ELR (cell line): ENCODE data around the gene RARA.
"Not testable (repeated sequence)": the region's sequence is repeated elsewhere in the genome, so short reads cannot be mapped to it uniquely, and the experiment has no call there.

ENCODE experiments used
- DNase-seq: peaks from one replicate; pipeline ENCODE4 v3.0.0-alpha.2; 2015; ENCODE audit warnings: low read depth

Gene RARA

DNA sequence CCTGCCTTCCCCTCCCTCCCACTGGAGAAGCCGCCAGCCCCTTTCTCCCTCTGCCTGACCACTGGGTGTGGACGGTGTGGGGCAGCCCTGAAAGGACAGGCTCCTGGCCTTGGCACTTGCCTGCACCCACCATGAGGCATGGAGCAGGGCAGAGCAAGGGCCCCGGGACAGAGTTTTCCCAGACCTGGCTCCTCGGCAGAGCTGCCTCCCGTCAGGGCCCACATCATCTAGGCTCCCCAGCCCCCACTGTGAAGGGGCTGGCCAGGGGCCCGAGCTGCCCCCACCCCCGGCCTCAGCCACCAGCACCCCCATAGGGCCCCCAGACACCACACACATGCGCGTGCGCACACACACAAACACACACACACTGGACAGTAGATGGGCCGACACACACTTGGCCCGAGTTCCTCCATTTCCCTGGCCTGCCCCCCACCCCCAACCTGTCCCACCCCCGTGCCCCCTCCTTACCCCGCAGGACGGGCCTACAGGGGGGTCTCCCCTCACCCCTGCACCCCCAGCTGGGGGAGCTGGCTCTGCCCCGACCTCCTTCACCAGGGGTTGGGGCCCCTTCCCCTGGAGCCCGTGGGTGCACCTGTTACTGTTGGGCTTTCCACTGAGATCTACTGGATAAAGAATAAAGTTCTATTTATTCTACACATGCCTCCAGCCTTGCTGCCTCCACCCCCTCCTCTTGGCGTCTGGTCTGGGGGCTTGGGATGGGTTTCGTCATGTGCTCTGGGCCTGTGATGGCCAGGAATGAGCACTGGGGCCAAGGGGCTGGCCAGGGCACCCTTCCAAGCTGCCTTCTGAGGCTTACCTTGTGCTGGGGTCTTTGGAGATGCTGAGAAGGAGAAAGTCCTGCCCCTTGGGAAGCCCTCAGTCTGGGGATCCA is 48.3 kb downstream of the RARA start:
- DNase-seq: no peak

DNA sequence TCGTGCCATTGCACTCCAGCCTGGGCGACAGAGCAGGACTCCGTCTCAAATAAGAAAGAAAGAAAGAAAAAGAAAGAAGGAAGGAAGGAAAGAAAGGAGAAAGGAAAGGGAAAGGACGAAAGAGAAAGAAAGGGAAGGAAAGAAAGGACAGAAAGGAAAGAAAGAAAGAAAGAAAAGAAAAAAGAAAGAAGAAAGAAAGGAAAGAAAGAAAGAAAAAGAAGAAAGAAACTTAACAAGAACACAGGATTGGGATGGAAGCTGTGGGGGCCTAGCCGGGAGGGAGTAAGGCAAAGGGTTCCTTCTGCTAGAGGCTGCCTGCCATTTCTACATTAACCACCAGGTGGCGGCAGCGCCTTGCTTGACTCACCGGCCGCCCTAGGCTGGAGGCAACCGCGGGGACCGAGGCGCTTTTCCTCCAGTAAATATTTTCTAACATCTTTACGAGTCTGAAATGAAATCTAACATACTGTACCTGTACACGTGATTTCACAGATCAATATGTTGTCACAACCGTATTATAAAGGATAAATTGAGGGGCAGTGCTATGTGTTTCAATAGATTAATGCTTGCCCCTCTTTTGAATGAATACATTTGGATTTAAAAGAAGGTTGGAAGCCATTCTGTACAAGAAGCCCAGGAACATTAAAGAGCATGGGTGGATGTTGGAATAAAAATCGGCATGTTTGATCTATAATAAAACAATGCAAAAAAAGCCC is 49.5 kb downstream of the RARA start:
- DNase-seq: peak; percentile 88

- no peak for DNase-seq
Observed at GRCh38 chr17:40360091-40360490, 51.1 kb downstream of the RARA start.

DNA sequence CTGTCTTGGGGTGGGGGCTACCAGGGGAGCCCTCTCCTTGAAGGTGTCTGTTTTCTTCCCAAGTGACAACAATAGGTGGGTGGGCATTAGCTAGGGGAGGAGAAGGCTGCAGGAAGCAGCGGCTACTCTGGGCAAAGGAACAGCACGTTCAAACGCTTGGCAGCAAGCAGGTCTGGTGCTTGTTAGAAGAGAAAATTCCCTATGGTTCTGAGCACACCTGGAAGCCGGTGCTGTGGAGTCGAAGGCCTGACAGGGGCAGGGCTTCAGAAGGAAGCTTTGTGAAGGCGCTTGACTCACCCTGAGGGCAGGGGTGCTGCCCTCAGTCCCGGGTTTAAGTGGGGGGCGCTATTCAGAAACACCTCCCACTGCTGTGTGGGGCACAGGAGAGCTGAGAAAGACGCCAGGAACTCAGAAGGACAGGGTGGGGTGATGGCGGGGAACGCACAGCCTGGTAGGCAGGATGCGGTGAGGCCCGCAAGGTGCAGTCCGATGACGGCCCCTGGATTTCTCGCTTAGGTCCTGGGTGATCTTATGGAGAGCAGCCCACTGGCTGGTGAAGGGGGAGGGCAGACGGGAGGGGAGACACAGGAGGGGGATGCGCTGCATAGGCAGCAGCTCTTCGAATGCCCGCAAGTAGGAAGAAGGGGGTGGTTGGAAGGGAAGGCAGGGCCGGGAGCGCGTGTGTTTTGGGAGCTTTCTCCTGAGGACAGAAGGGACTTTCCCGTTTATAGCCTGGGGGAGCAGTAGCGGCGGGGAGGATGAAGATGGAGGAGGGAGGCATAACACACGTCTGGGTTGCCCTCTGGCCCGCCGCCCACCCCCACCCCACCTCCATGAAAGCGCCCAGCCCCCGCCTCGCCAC is 52.3 kb downstream of the RARA start:
- no peak for DNase-seq

GRCh38 chr17:40361925-40362695 is 53.1 kb downstream of the RARA start:
- DNase-seq: no peak

GRCh38 chr17:40362696-40363110 is 53.7 kb downstream of the RARA start:
- peak; percentile 79 for DNase-seq

DNA sequence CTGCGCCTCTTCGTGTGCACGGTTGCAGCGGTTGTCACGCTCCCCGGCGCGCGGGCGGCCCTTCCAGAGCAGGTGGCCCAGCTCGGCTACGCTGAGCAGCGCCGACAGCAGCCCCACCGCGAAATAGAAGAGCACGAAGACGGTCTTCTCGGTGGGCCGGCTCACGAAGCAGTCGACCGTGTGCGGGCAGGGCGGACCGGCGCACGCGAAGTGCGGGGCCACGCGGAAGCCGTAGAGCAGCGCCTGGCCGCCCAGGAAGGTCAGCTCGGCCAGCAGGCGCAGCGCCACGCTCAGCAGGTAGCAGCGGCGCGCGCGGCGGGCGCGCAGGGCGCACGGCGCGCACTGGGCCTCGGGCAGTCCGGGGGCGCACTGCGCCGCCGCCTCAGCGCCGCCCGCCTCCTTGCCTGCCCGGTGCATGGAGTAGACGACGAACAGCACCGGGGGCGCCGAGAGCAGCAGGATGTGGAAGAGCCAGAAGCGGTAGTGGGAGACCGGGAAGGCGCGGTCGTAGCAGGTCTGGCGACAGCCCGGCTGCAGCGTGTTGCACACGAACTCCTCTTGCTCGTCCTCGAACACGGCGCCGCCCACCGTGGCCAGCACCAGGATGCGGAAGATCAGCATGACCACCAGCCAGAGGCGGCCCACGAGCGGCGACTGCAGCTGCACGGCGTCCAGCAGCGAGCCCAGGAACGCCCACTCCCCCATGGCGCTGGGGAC is 54.3 kb downstream of the RARA start:
- peak; percentile 43 for DNase-seq

GRCh38 chr17:40364121-40364861 is 55.3 kb downstream of the RARA start, which contains the start of gene GJD3:
Gene GJD3, minus strand, starts transcription at chr17:40364737. Its CDS starts 922 bp downstream, at chr17:40363815.
- peak; percentile 28 for DNase-seq

DNA sequence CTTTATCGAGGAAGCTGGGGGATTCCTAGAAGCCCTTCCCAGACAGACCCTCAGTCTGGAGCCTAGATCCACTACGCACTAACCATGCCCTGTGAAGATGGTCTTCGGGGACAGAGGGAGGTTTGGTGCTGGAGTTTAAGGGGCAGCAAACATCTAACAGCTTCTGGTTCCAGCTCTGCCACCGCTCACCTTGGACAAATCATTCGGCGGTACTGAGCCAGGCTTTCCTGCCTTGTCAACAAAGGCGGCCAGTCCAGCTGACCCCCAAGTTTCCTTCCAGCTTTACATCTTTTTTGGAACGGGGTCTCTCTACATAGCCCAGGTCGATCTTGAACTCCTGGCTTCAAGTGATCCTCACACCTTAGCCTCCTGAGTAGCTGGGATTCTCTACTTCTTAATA is 55.9 kb downstream of the RARA start:
- no peak for DNase-seq

- no peak for DNase-seq
Observed at GRCh38 chr17:40366076-40366860, 57.3 kb downstream of the RARA start.

- DNase-seq: no peak
Observed at GRCh38 chr17:40366861-40367518, 58.0 kb downstream of the RARA start.

GRCh38 chr17:40367728-40368127 is 58.7 kb downstream of the RARA start:
- not testable (repeated sequence) for DNase-seq

DNA sequence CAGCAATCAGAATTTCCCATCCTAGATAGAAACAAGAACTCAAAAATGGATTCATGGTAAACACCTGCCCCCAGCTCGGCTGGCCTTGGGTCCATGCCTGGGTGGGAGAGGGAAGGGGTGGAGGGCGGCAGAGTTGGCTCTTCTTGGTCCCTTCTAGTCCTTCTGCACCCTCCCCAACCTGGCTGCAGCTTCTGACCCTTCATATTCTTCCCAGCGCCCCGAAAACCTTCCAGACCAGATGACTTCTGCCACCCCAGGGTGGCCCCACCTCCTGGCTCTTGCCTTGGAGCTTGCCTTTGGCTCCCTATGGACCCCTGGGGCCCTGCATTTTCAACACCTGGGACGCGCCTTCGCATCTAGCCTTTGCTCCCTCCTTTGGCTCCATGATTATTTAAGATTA is 60.9 kb downstream of the RARA start:
- DNase-seq: no peak

DNA sequence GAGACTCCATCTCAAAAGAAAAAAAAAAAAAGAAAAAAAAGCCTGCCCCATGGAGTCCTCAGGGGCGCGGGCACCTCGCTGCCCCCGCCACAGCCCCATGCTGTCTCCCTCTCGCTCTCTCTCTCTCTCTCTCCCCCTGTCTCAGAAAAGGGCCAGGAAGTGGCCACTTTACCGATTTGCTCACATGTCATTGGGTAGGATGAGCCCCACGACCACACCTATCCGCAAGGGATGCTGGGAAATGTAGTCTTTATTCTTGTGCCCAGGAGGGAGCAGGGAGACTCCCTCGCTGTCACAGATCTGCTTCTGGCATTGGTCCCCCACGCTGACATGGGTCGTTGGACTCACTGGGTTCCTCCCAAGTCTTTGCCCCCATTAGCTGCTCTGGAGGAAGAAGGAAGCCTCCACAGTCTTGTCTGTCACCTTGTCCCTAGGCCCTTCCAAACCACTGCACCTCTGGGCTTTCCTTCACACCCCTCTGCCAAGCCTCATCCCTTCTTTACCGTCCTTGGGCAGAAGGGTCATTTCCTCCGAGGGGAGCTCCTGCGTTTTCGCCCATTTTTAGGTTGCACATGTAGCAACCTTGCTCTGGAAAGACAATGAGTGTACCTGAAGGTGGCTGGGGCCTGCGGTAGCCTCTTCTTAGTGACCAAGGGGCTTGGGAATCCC is 62.4 kb downstream of the RARA start:
- DNase-seq: peak; percentile 39

DNA sequence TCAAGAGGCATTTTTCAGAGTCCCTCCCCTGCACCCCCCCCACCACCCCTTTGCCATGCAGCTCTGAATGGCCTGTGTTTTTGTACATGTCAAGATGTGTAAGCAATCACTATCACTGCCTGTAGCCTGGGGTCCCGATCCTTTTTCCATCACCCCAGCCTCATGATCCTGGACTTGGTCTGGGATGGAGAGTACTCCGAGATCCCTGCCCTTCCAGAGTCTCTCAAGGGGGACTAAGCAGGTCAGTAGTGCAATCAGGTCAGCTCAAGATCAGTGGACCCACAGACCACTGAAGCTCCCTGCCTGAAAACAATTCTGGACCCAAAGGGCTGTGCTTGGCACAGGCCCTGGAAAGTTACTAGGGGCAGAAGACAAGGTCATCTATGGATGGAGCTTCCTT is 63.1 kb downstream of the RARA start:
- no peak for DNase-seq

- peak; percentile 44 for DNase-seq
Observed at GRCh38 chr17:40372644-40373043, 63.7 kb downstream of the RARA start.

DNA sequence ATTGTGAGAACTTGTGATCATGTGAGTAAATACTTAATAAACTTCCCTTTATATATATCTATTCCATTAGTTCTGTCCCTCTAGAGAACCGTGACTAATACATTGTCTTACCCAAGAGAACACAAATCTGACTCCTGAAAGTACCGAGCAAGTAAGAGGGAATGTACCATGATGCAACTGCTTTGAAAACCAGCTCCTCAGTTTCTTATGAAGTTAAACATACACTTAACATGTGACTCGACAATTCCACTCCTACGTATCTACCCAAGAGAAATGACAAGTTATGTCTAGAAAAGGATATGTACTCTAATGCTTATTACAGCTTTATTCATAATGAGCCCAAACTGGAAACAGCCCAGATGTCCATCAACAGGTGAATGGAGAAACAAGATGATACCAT is 64.3 kb downstream of the RARA start:
- DNase-seq: peak; percentile 60

DNA sequence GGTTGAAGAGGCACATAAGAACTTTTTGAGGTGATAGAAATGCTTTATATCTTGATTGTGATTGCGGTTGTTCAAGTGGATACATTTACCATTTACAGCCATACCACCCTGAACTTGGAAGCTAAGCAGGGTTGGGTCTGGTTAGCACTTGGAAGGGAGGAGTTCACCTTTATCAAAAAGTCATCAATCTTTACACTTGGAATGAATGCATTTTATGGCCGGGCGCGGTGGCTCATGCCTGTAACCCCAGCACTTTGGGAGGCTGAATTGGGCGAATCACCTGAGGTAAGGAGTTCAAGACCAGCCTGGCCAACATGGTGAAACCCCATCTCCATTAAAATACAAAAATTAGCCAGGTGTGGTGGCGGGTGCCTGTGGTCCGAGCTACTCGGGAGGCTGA is 65.0 kb downstream of the RARA start:
- DNase-seq: no peak
